ENCODE data around the gene KCNH1. TPM values are rescaled to one million over a fixed set of nuclear protein-coding genes. Genes with fewer than 3 reads are reported as not detected.

KCNH1 gene
- total RNA-seq, 2 experiments from 2014 or later = not detected

DNA sequence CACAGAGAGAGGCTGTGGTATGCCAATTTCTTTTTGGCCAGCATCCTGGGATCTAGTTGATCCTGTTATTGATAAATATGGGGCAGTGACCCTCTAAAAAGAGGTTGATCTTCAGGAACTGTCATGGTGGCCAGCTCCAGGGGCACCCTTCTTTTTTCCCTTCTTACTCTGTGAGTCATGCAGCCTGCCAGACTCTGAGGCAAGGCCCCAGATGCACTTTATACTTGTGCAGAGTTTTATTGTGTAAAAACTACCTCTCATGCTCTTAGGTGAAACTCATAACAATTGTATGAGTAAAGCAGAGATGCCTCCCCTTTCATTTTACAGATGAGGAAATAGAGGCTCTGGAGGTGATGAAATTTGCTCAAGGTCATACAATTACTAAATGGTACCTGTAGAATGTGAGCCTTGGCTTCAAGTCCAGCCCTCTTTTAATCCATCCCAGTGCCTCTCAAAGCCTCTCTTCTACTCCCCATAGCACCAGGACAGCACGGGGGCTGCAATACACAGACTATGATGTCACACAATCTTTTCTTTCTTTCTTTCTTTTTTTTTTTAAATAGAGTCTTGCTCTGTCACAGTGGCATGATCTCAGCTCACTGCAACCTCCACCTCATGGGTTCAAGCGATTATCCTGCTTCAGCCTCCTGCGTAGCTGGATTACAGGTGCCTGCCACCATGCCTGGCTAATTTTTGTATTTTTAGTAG is 387.8 kb downstream of the KCNH1 start:
- CTCF ChIA-PET = no interaction called here
- Mint-ChIP-seq H3K4me3 (no peak overlapping the region), H3K27me3 (peaks cover 4% of the 10 kb centered on the region), H3K4me1 (no peaks in the 10 kb centered on the region), H3K36me3 (ENCODE audit: low read depth) (no peaks in the 10 kb centered on the region), H3K27ac (no peak overlapping the region), H3K9me3 (ENCODE audit: low read depth) (no peaks in the 10 kb centered on the region)
- POLR2A ChIA-PET = no interaction called here
- intact Hi-C loops (cut with DNase I, micrococcal nuclease) = no loop called here
- no peak for ATAC-seq
- DNase-seq = no peak

DNA sequence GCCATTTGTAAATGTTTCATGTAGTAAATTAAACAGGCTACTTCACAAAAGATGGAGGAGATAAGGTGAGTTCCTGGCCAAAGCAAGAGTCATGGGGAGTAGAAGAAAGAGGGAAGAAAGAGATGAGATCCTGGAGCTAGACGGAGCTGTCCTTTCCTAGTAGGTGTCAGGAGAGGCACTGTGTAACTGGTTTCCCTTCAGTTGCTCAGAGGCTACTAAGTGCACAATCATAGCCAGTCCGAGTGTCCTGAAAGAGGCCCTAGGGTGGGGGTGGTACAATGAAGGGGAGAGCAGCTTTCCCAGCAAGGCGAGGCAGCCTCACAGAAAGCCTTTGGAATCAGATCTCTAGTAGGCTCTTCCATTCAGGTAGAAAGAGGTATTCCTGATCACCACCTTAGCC is 390.9 kb downstream of the KCNH1 start:
- H3K4me3 Mint-ChIP-seq = no peak overlapping the region
- H3K27me3 Mint-ChIP-seq = peaks cover 2% of the 10 kb centered on the region
- CTCF ChIA-PET = no interaction called here
- POLR2A ChIA-PET = no interaction called here
- DNase-seq = no peak
- ATAC-seq = no peak
- intact Hi-C loops (cut with DNase I, micrococcal nuclease) = no loop called here
- H3K4me1 Mint-ChIP-seq = no peaks in the 10 kb centered on the region
- no peaks in the 10 kb centered on the region for H3K9me3 Mint-ChIP-seq (ENCODE audit: low read depth)
- no peaks in the 10 kb centered on the region for H3K36me3 Mint-ChIP-seq (ENCODE audit: low read depth)
- no peak overlapping the region for H3K27ac Mint-ChIP-seq

DNA sequence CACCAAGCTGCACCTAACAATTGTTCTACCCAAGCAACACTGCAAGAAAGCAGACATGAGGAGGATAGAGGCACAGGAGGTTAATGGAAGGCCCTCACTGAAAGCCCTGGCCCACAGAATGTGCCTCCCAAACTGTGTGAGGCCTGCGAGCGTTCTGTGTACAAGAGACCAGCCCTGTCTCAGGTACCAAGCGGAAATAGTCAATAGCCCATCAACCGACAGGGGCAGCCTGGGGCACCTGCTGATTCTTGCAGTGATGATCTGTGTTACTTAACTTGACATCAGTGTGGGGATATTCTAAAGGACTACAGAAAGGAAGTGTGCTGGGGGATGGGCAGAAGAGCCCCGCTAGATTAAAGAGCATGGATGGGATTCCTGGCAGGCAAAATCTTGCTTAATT is 392.4 kb downstream of the KCNH1 start:
- Mint-ChIP-seq H3K36me3 (ENCODE audit: low read depth) (no peaks in the 10 kb centered on the region), H3K9me3 (ENCODE audit: low read depth) (no peaks in the 10 kb centered on the region), H3K27me3 (peaks cover 7% of the 10 kb centered on the region), H3K27ac (no peak overlapping the region), H3K4me3 (no peak overlapping the region), H3K4me1 (no peaks in the 10 kb centered on the region)
- CTCF ChIA-PET = no interaction called here
- POLR2A ChIA-PET = no interaction called here
- ATAC-seq = no peak
- DNase-seq = no peak
- intact Hi-C loops (cut with DNase I, micrococcal nuclease) = no loop called here

DNA sequence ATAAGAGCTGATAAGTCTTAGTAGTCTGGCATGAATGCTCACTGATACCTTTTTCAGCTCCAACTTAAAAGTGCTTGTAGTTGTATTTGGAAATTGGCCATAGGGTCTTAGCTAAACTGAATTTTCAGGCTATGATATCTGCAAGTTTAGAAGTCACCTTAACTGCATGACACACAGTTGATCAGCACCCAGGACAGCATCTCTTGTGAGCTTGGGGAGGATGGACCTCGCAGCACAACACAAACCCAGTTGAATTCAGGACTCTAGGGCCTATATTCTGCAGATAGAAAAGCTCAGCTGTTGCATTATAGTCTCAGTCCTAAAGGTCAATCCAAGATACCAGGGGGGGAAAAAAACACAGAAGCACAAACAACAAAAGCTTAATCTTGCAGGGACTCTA is 394.3 kb downstream of the KCNH1 start:
- H3K36me3 Mint-ChIP-seq (ENCODE audit: low read depth) = no peaks in the 10 kb centered on the region
- no peaks in the 10 kb centered on the region for H3K9me3 Mint-ChIP-seq (ENCODE audit: low read depth)
- H3K27me3 Mint-ChIP-seq = peaks cover 11% of the 10 kb centered on the region
- CTCF ChIA-PET = no interaction called here
- intact Hi-C loops (cut with DNase I, micrococcal nuclease) = no loop called here
- DNase-seq (no peak), ATAC-seq (no peak)
- no peak overlapping the region for H3K4me3 Mint-ChIP-seq
- H3K27ac Mint-ChIP-seq = no peak overlapping the region
- no peaks in the 10 kb centered on the region for H3K4me1 Mint-ChIP-seq
- POLR2A ChIA-PET = interaction anchor here (0.5 kb wide), 1 partner anchor 72 kb away, joined by 3 read pairs; no protein-coding TSS in a partner anchor

DNA sequence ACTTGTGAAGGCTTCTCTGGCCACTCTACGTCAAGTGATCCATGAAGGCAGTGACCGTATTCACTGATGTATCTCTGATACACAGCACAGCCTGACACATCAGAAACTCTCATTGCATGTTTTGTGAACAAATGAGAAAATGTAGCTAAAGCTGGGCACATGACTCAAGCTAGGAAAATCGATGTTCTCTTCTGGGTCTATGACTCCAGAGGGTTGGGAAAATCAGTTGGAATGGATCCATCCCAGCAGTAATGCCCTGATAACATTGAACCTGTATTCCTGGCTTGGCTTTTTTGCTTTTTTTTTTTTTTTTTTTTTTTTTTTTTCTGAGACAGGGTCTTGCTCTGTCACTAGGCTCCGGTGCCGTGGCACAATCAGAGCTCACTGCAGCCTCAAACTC is 395.7 kb downstream of the KCNH1 start:
- no peaks in the 10 kb centered on the region for H3K36me3 Mint-ChIP-seq (ENCODE audit: low read depth)
- CTCF ChIA-PET = interaction anchor here (0.6 to 0.7 kb wide), 2 partner anchors 209 to 304 kb away, joined by 3 read pairs; no protein-coding TSS in a partner anchor

DNA sequence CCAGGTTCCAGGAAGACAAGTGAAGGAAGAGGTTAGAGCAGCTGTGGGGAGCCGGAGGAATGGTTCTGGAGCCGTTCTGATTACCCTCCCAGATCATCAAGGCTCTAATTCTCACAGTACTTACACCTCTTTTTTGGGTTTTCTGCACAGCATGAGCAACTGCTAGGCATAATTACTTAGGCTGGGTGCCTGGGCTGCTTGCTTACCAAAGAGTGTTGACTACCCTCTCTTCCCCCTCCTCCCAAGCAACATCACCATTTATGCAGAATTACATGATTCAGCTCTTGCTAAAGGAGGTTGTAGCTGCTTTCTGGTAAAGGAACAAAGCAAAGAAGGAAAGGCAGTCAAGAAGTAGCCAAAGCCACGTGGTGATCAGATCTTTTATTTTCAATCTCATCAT is 397.2 kb downstream of the KCNH1 start:
- Mint-ChIP-seq H3K27ac (no peak overlapping the region), H3K9me3 (ENCODE audit: low read depth) (no peaks in the 10 kb centered on the region), H3K36me3 (ENCODE audit: low read depth) (no peaks in the 10 kb centered on the region), H3K27me3 (peaks cover 11% of the 10 kb centered on the region), H3K4me3 (no peak overlapping the region), H3K4me1 (no peaks in the 10 kb centered on the region)
- CTCF ChIA-PET = no interaction called here
- intact Hi-C loops (cut with DNase I, micrococcal nuclease) = no loop called here
- POLR2A ChIA-PET = no interaction called here
- ATAC-seq (no peak), DNase-seq (no peak)

More for the DNA sequence above, 395.7 kb downstream of the KCNH1 start:
- no peaks in the 10 kb centered on the region for H3K4me1 Mint-ChIP-seq
- ATAC-seq (no peak), DNase-seq (no peak)
- H3K9me3 Mint-ChIP-seq (ENCODE audit: low read depth) = no peaks in the 10 kb centered on the region
- no peak overlapping the region for H3K4me3 Mint-ChIP-seq
- POLR2A ChIA-PET = no interaction called here
- no peak overlapping the region for H3K27ac Mint-ChIP-seq
- intact Hi-C loops (cut with DNase I, micrococcal nuclease) = no loop called here
- H3K27me3 Mint-ChIP-seq = peaks cover 11% of the 10 kb centered on the region

DNA sequence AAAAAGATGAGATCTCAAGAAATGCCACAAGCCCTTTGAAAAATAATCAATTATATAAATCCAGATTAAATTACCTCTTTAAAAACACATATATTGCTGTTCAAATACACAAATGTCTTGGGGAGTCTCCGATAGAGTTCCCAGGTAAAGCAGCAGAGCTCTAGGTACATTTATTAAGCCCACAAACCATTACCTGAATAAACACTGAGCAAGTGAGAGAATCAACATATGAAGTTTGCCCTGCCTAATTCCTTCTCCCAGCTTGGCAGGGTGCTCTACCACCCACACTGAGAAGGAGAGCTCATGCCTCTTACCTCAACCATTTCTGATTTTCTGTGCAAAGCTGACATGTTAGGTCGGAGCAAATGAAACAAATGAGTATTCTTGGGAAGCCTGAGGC is 402.4 kb downstream of the KCNH1 start:
- POLR2A ChIA-PET = no interaction called here
- peaks cover 6% of the 10 kb centered on the region for H3K27me3 Mint-ChIP-seq
- intact Hi-C loops (cut with DNase I, micrococcal nuclease) = no loop called here
- H3K9me3 Mint-ChIP-seq (ENCODE audit: low read depth) = no peaks in the 10 kb centered on the region
- H3K4me3 Mint-ChIP-seq = no peak overlapping the region
- DNase-seq (no peak), ATAC-seq (no peak)
- H3K27ac Mint-ChIP-seq = no peak overlapping the region
- CTCF ChIA-PET = no interaction called here
- no peaks in the 10 kb centered on the region for H3K36me3 Mint-ChIP-seq (ENCODE audit: low read depth)
- no peaks in the 10 kb centered on the region for H3K4me1 Mint-ChIP-seq

DNA sequence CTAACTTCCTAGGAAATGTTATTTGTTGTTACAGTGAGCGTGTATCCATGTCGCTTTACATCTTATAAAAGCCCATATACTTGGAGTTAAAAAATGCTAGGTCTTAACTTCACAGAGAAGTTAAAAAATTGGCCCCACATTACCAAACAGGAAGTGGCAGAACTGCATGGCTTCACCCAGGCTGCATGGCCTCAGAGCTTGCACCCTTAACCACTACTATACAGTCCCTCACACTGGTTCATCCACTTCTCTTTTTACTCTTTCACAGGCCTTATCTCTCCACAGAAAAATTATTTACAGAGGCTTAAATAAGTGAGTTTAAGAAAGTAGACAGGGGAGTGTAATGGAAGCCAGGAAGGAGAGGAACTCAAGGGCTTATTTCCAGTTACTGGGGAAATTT is 402.8 kb downstream of the KCNH1 start:
- intact Hi-C loops (cut with DNase I, micrococcal nuclease) = no loop called here
- Mint-ChIP-seq H3K27me3 (peaks cover 6% of the 10 kb centered on the region), H3K36me3 (ENCODE audit: low read depth) (no peaks in the 10 kb centered on the region), H3K9me3 (ENCODE audit: low read depth) (no peaks in the 10 kb centered on the region), H3K4me3 (no peak overlapping the region), H3K4me1 (no peaks in the 10 kb centered on the region), H3K27ac (no peak overlapping the region)
- CTCF ChIA-PET = no interaction called here
- DNase-seq (no peak), ATAC-seq (no peak)
- POLR2A ChIA-PET = no interaction called here

DNA sequence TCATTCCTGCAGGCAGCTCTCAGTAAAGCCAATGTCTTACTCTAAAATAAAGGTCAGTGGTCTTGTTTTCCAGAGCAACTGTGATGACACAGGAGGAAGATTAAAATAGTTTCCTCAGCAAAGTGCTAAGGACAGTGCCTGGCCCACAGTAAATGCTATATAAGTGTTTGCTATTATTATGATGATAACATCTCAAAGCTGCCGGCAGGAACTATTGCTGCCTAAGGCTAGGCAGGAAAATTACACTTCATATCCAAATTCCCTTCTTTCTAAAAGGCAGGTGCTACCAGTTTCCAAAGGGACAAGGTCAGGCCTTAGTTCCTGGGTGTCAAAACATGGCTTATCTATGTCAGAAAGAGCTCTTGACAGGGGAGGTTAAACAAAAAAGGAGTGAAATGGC is 403.9 kb downstream of the KCNH1 start:
- no peaks in the 10 kb centered on the region for H3K36me3 Mint-ChIP-seq (ENCODE audit: low read depth)
- no peaks in the 10 kb centered on the region for H3K4me1 Mint-ChIP-seq
- no peak overlapping the region for H3K27ac Mint-ChIP-seq
- no peak overlapping the region for H3K4me3 Mint-ChIP-seq
- CTCF ChIA-PET = no interaction called here
- no peak for DNase-seq
- intact Hi-C loops (cut with DNase I, micrococcal nuclease) = no loop called here
- no peaks in the 10 kb centered on the region for H3K9me3 Mint-ChIP-seq (ENCODE audit: low read depth)
- POLR2A ChIA-PET = no interaction called here
- ATAC-seq = no peak
- H3K27me3 Mint-ChIP-seq = peaks cover 5% of the 10 kb centered on the region

DNA sequence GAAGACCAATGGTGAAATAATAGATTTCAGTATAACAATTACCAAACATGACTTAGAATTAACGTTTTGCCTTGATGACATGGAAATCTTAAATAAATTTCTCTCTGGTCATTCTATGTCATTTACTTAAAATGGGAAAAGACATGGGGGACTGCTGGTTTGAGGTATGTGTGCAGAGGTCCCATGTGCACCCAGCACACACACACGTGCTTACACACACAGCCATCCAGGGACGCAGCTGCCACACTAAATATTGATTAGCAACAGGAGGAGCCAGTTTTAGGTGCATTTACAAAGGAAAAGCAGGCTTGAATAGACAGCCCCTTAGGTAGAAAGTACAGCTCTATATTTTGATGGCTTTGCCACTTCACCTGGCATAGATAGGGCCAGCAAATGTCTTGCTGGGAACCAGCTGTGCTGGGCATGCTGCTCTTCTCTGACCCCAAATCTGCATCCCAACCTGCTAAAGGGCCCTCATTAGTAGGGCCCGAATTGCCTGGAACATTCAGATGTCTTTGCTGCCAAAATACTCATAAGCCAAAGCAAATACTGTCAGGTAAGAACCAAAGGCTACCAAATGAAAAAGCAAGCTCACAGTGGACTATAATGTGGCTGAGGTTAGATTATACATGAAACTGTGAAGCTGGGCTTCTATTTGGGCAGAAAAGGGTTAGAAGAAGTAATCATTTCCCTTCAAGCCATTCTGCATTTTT is 405.4 kb downstream of the KCNH1 start:
- intact Hi-C loops (cut with DNase I, micrococcal nuclease) = no loop called here
- Mint-ChIP-seq H3K36me3 (ENCODE audit: low read depth) (no peaks in the 10 kb centered on the region), H3K27me3 (peaks cover 5% of the 10 kb centered on the region), H3K9me3 (ENCODE audit: low read depth) (no peaks in the 10 kb centered on the region), H3K4me1 (no peaks in the 10 kb centered on the region), H3K4me3 (no peak overlapping the region), H3K27ac (no peak overlapping the region)
- CTCF ChIA-PET = interaction anchor here (0.5 kb wide), 1 partner anchor 19 kb away, joined by 4 read pairs; no protein-coding TSS in a partner anchor
- ATAC-seq (no peak), DNase-seq (no peak)
- POLR2A ChIA-PET = no interaction called here

DNA sequence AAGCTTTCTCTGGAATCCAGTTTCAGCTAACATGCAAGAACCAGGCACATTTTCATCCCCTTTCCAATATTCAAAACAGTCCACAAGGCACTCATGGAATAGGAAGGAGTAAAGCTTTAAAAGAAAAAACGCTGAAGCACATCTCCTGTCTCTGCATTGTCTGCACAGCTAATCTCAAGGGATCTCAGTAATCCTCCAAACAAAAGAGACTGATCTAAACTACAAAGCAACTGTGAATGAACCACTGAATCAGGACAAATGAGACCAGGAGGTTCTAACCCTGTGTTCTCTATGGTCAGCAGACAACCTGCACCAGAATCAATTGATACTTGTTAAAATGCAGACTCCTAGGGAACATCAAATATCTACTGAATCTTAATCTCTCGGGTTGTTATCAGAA is 406.2 kb downstream of the KCNH1 start:
- no peak for ATAC-seq
- Mint-ChIP-seq H3K9me3 (ENCODE audit: low read depth) (no peaks in the 10 kb centered on the region), H3K27me3 (peaks cover 5% of the 10 kb centered on the region), H3K4me3 (no peak overlapping the region), H3K4me1 (no peaks in the 10 kb centered on the region), H3K36me3 (ENCODE audit: low read depth) (no peaks in the 10 kb centered on the region), H3K27ac (no peak overlapping the region)
- no peak for DNase-seq
- ChIA-PET CTCF (no interaction called here), POLR2A (no interaction called here)
- intact Hi-C loops (cut with DNase I, micrococcal nuclease) = no loop called here

DNA sequence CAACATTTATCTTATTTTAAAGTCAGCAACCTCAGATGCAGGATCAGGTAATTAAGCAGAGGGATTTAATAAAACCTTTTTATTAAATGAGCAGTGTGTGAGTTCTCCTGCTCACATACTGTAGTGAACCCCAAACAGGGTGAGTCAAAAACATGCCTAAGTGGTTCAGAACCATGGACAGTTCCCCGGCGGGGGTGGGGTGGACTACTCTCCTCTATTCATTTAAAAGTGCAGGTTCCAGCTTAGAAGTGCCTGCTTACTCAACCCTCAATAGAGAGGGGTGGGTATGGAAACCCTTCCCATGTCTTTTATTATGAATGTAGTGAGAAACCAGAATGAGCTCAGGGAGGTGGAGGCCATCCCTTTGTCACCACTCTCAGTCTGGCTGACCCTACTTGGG is 407.3 kb downstream of the KCNH1 start:
- ChIA-PET POLR2A (no interaction called here), CTCF (no interaction called here)
- no peaks in the 10 kb centered on the region for H3K4me1 Mint-ChIP-seq
- ATAC-seq (peak; percentile 42), DNase-seq (peak; percentile 61)
- H3K4me3 Mint-ChIP-seq = no peak overlapping the region
- no peaks in the 10 kb centered on the region for H3K9me3 Mint-ChIP-seq (ENCODE audit: low read depth)
- intact Hi-C loops (cut with DNase I, micrococcal nuclease) = no loop called here
- no peaks in the 10 kb centered on the region for H3K36me3 Mint-ChIP-seq (ENCODE audit: low read depth)
- peaks cover 5% of the 10 kb centered on the region for H3K27me3 Mint-ChIP-seq
- H3K27ac Mint-ChIP-seq = no peak overlapping the region
